ENCODE data around the gene JPT1.

The JPT1 gene

GRCh38 chr17:75105126-75106080, 48.9 kb downstream of the JPT1 start:
- DNase-seq (ENCODE audit: low spot score): peak; percentile 64

DNA sequence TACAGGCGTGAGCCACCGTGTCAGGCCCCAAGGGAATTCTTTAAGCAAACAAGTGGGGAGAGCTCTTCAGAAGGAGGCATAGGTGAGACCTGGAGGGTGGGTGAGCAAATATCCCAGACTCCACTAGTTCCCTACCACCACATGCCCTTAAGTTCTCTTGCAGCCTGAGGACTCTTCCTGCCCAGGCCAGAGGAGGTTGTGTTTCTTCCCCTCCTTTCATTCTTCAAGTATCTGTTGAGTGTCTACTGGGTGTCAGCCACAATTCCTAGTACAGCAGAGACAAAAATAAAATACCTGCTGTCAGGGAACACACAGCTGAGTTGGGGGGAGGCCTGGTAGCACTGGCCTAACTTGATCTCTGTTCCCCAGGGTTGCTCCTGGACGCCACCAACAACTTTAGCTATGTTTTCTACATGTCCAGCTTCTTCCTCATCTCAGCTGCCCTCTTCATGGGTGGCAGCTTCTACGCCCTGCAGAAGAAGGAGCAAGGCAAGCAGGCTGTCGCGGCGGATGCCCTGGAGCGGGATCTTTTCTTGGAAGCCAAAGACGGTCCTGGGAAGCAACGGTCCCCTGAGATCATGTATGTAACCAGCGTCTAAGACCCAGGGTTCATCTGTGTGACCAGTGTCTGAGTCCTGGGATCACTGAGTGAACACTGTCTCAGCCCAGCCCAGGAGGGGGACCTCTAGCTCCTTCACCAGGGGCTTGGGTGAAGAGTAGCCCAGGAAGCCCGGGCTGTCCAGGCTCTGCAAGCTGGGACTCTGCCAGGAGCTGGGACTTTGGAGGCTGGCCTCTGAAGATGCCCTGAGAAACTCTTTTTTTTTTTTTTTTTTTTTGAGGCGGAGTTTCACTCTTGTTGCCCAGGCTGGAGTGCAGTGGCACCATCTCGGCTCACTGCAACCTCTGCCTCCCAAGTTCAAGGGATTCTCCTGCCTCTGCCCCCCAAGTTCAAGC, 50.4 kb downstream of the JPT1 start:
- DNase-seq (ENCODE audit: low spot score): no peak

- no peak for DNase-seq (ENCODE audit: low spot score)
These were observed 51.9 kb downstream of the JPT1 start for GRCh38 chr17:75102385-75102821.

DNA sequence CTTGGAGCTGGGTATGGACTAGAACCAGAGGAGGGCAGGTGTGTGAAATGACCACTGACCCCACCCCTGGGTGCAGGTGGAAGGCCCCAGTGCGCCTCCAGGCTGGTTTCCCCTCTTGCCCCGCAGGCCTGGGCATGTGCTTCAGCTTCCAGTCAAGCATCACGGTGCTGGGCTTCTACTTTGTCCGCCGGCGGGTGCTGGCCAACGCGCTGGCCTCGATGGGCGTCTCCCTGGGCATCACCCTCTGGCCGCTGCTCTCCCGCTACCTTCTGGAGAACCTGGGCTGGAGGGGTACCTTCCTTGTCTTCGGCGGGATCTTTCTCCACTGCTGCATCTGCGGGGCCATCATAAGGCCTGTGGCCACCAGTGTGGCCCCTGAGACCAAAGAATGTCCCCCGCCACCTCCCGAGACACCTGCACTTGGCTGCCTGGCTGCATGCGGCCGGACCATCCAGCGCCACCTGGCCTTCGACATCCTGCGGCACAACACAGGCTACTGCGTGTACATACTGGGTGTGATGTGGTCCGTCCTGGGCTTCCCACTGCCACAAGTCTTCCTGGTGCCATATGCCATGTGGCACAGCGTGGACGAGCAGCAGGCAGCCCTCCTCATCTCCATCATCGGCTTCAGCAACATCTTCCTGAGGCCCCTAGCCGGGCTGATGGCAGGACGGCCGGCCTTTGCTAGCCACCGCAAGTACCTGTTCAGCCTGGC, 54.3 kb downstream of the JPT1 start:
- no peak for DNase-seq (ENCODE audit: low spot score)

DNA sequence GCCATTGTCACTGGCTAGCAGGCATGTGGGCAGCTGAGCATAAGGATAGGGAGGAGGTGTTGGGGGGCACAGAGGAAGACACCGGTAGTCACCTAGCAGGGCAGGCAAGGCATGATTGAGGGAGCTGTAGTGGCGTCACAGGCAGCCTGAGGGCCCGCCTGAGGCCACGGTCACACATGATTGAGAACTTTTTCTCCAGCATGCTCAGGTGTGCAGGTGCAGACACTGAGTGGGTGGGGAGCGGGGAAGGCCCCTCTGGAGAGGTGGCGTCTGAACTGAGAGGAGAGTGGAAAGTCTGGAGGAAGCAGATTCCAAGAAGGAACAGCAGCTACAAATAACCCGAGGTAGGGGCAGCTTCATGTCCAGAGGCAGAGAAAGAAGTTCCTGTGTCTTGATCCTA, 55.5 kb downstream of the JPT1 start:
- no peak for DNase-seq (ENCODE audit: low spot score)

DNA sequence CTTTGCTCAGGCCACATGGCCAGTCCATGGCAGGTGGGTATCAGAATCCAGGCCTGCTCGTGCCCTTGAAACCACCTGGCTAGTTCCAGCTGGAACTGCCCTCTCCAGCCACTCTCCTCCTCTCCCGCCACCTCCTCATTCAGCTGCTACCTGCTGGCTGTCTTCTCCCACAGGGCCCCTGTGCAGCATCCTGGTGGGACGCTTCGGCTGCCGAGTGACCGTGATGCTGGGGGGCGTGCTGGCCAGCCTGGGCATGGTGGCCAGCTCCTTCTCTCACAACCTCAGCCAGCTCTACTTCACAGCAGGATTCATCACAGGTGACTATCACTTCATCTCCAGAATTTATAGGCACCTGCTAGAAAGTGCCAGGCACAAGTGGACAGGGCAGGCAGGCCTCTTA, 56.4 kb downstream of the JPT1 start:
- no peak for DNase-seq (ENCODE audit: low spot score)

- DNase-seq (ENCODE audit: low spot score): peak; percentile 93
These were observed 58.2 kb downstream of the JPT1 start for GRCh38 chr17:75096082-75096625.

GRCh38 chr17:75094871-75095399, 59.4 kb downstream of the JPT1 start:
- DNase-seq (ENCODE audit: low spot score): no peak

DNA sequence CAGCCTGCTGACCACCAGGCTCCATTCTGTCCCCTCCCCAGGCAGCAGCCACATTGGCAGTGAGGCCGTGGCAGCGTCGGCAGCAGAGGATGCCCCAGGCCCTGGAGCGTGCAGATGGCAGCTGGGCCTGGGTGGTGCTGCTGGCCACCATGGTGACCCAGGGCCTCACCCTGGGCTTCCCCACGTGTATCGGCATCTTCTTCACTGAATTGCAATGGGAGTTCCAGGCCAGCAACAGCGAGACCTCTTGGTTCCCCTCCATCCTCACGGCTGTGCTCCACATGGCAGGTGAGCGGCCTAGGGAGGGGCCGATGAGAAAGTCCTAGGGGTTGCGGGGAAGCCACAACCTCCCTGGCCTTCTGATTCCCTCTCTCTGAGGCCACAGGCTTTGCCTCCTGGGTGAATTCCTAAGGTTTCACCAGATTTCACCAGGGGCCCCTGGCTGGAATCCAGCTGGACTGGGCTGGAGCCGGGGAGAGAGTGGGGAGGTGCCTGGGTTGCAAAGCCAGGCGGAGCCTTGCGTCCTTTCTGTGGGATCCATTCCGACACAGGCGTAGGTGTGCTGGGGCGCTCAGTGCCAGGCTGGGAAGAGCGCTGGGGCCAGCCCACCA, 60.7 kb downstream of the JPT1 start:
- DNase-seq (ENCODE audit: low spot score): no peak

DNA sequence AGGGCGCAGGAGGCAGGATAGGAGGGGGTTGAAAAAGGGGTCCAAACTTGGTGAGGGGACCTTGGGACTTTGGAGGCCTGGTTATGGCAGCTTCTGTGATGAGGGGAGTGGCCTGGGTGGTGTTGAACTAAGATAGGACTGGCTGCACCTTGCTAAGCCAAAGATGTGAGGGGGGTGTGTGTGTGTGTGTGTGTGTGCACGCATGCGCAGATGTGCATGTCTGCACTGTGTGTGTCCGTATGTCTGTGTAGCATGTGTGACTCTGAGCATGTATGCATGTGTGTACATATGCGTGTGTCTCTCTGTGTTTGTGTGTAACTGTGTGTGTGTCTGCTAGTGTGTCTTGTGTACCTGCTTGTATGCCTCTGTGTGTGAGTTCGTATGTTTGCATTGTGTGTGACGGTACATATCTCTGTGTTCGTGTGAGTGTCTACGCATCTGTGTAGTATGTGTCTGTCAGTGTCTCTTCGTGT, 62.4 kb downstream of the JPT1 start:
- DNase-seq (ENCODE audit: low spot score): no peak

DNA sequence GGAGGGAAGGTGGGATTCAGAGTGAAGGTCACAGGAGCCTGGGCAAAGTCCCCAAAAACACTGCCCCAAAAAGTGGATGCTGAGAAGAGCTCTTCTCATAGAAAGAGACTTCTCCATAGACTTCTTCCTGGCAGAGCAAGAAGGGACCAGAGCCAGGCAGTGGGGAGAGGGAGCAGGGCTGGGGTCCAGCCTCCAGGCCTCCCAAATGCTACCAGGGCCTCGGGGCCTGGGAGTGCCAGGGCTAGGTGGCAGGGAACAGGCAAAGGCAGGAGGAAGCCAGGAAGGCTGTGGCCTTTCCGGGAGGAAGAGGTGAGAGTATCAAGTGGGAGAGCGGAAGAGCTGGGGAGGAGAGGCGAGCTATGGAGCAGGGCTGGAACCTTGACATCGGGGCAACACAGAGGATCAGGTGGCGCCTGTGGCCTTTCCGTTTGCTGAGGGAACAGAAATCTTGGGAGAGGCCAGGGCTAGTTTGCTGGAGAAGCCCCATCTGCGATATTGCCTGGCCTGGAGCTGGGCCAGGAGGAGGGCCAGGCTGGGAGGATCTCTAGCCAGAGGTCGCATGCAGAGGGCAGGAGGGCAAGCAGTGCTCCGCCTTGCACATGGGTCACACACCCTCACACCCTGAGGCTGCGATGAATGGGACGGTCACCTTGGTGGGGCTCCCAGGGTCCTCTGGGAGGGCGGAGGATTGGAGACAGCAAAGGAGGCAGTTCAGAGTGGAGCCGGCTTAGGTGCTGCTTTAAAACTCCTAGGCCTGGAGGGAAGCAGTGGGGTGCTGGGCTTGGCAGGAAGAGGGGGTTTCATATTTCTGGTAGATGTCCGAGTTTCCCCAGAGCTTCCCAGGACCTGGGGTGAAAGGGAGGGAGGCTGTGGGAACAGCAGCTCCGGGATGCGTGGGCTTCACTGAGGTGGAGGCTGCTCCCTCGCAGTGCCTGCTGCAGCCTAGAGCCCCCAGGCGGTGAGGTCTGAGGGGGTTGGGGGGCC, 63.1 kb downstream of the JPT1 start:
- no peak for DNase-seq (ENCODE audit: low spot score)

DNA sequence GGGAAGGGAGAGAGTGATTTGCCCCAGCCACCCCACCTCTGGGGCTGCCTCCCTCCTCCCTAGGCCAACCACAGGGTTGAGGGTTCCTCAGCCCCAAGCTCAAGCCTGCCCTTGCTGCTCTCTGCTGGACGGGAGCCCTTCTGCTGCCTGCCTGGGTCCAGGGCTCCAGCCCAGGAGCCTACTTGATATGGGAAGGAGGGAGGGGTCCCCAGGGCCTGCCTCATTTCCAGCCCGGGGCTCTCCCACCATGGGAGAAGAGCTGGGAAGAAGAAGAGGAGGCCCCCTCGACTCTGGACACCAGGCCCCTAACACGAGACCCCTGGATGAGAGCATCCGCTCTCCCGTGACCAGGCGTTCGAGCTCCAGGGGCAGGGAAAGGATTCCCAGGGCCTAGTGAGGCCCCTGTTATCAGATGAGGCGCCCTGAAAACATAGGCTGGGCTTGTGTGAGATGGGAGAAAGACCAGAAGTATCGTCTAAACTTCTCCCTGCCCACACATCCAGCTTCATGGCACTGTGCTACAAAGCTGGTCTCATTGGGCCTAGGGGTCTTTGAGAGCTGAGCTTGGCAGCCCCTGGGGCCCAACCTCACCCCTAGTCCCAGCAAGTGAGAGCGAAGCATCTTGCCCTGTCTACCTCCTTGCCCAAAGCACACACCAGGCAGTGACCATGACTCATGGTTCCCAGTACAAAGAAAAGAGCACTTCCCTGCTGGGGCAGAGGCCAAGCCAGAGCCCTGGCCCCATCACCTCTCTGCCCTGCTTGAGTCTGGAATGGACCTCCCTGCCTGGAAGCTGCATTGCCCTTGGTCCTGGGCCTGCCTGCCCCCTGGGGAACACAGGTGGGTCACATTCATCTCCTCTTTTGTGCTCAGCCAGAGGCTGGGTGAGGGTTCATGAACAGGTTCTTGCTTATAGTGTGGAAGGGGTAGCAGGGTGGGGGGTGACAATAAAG, 65.6 kb downstream of the JPT1 start:
- DNase-seq (ENCODE audit: low spot score): no peak

DNA sequence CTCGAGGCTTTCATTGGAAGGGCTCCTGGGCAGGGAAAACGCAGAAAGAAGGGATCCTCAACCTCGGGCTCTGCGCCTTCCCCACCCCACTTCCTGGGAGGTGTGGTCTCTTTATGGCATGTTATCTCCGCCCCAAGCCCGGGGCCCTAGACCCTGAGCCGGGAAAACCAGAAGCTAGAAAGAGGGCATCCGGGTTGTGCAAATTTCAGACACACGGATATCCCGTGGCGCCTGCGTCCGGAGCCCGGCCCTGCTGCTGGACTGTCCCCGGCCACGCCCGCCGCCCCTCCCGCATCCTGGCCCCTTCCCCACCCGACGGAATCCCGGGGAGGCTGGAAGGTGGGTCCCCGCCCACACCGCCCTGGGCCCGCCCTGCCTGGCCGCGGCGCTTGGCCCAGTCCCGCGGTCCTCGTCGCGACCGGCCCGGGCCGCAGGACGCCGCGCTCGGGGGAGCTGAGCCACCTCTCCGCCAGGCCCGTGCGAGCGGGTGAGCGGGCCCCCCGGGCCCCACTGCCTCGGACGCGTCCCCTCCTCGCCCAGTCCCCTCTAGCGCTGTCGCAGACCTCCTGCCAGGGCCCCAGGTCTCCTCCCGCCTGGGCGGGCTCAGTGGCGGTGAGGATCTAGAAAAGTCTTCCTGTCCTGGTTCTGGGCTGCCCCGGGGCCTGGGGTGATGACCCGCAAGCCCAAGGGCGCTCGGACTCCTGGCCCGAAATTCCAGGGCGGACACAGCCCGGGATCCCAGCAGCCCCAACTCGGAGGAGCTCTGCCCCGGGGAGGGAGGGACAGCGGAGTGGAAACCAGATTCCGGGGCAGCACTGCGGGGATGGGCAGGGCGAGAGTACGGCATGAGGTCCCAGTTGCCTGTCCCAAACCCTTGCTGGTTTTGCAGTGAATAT, 66.5 kb downstream of the JPT1 start, which contains the start of gene SLC16A5:
Gene SLC16A5 (plus strand): TSS at position 397 of the 896 bp plus-strand sequence. CDS start 5,683 bp downstream, outside the sequence.
- DNase-seq (ENCODE audit: low spot score): peak; percentile 87

DNA sequence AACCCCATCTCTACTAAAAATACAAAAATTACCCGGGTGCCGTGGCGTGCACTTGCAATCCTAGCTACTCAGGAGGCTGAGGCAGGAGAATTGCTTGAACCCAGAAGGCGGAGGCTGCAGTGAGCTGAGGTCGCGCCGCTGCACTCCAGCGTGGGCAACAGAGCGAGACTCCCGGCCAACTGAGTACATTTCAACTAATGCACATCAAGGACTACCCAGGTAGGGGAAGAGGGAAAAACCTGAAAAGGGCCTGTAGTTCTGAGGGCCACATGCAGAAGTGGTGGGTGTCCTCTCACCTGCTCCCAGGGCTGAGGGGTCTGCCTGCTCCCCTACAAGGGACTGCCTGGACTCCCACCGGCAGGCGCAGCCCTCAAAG, 67.1 kb downstream of the JPT1 start:
- no peak for DNase-seq (ENCODE audit: low spot score)

- no peak for DNase-seq (ENCODE audit: low spot score)
These were observed 67.7 kb downstream of the JPT1 start for GRCh38 chr17:75086496-75087181.
